HG02973 (cell line): ENCODE results near the gene TMEM161A.

Experiments
- ATAC-seq: cut with Tn5 transposase; IDR thresholded peaks from one replicate; pipeline ENCODE4 v1.9.1; 2021; ENCODE audit warnings: moderate library complexity; ENCODE audit not compliant: unreplicated experiment

TMEM161A gene

GRCh38 chr19:19098084-19098702, 40.1 kb downstream of the TMEM161A start:
- no peak for ATAC-seq

- ATAC-seq, result no peak
Measured at GRCh38 chr19:19096641-19097627, 41.3 kb downstream of the TMEM161A start.

- ATAC-seq, result no peak
Measured at GRCh38 chr19:19095691-19096090, 42.6 kb downstream of the TMEM161A start.

GRCh38 chr19:19094513-19094912, 43.8 kb downstream of the TMEM161A start:
- no peak for ATAC-seq

- no peak for ATAC-seq
Measured at GRCh38 chr19:19087676-19088075, 50.6 kb downstream of the TMEM161A start.

- ATAC-seq, result no peak
Measured at GRCh38 chr19:19083413-19084178, 54.7 kb downstream of the TMEM161A start.

- no peak for ATAC-seq
Measured at GRCh38 chr19:19081642-19082151, 56.6 kb downstream of the TMEM161A start.

- ATAC-seq, result no peak
Measured at GRCh38 chr19:19079571-19079970, 58.7 kb downstream of the TMEM161A start.

GRCh38 chr19:19078801-19079200, 59.5 kb downstream of the TMEM161A start:
- ATAC-seq, result no peak

GRCh38 chr19:19077103-19077502, 61.2 kb downstream of the TMEM161A start:
- ATAC-seq, result no peak

- no peak for ATAC-seq
Measured at GRCh38 chr19:19076476-19076875, 61.8 kb downstream of the TMEM161A start.

GRCh38 chr19:19075126-19075525, 63.2 kb downstream of the TMEM161A start:
- no peak for ATAC-seq

- no peak for ATAC-seq
Measured at GRCh38 chr19:19074196-19074882, 63.9 kb downstream of the TMEM161A start.

- ATAC-seq, result no peak
Measured at GRCh38 chr19:19071897-19072296, 66.4 kb downstream of the TMEM161A start.
